Suppressor macrophage treated with lipopolysaccharide for 4 hours (primary cell): Measurements from ENCODE around the gene FIBCD1.

ENCODE experiments used
- DNase-seq: peaks from one replicate; pipeline ENCODE4 v3.0.0-alpha.2; 2020

Gene FIBCD1

GRCh38 chr9:130935648-130936271, 3.3 kb downstream of the FIBCD1 start:
- DNase-seq = no peak

GRCh38 chr9:130934702-130935647, 4.1 kb downstream of the FIBCD1 start:
- no peak for DNase-seq

- DNase-seq = no peak
These were observed 4.8 kb downstream of the FIBCD1 start for GRCh38 chr9:130934246-130934645.

GRCh38 chr9:130933114-130934046, 5.7 kb downstream of the FIBCD1 start:
- no peak for DNase-seq

- no peak for DNase-seq
These were observed 6.6 kb downstream of the FIBCD1 start for GRCh38 chr9:130932255-130933079.

GRCh38 chr9:130931508-130932254, 7.4 kb downstream of the FIBCD1 start:
- DNase-seq = no peak

GRCh38 chr9:130930804-130931349, 8.2 kb downstream of the FIBCD1 start:
- DNase-seq = no peak

- DNase-seq = no peak
These were observed 8.8 kb downstream of the FIBCD1 start for GRCh38 chr9:130930132-130930803.

GRCh38 chr9:130929571-130930038, 9.4 kb downstream of the FIBCD1 start:
- DNase-seq = no peak

- no peak for DNase-seq
These were observed 10.8 kb downstream of the FIBCD1 start for GRCh38 chr9:130927995-130928900.

GRCh38 chr9:130927338-130927737, 11.7 kb downstream of the FIBCD1 start:
- DNase-seq = no peak

GRCh38 chr9:130925050-130925678, 13.9 kb downstream of the FIBCD1 start:
- no peak for DNase-seq

GRCh38 chr9:130924448-130924788, 14.6 kb downstream of the FIBCD1 start:
- DNase-seq = no peak

GRCh38 chr9:130923611-130924447, 15.2 kb downstream of the FIBCD1 start:
- no peak for DNase-seq

- DNase-seq = no peak
These were observed 16.0 kb downstream of the FIBCD1 start for GRCh38 chr9:130922893-130923610.

- no peak for DNase-seq
These were observed 16.8 kb downstream of the FIBCD1 start for GRCh38 chr9:130921989-130922892.
